ENCODE measurements around the gene EPSTI1. TPM values are rescaled to one million over a fixed set of nuclear protein-coding genes. Genes with fewer than 3 reads are reported as not detected.

EPSTI1 gene
- total RNA-seq, 2 experiments from 2014 or later: 30.7 to 32.0 TPM

DNA sequence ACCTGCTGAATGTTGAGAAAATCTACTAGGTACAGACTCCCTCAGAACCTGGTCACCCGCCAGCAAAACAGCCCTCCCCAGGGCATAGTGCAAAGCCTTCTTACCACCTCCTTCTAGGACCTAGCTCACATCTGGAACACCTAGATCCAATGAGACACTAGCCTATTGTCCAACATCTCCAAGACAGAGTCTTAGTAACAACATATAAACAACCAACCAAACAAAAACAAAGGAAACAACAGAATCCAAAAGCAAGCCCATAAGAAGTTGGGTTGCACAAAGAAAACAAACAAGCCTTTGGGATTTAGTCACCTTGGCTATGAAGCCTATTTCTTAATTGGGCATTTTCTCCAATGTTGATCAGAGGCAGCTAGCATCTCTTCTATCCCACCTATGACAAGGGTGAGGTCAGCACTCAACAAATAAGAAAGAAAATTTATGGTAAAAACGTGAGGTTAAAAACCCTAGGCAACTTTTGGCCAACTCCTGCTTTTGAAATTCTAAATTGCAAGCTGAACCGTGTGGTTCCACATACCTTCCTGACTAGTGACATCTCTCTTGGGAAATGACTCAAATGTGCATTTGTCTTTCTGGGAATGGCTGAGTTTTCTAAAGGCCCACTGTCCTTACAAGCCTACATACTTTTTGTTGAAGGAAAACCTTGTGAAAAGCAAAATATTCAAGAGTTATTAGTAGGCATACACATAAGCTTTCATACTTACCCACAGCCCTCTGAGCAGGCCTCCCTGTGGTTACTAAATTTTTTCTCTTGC is 144.0 kb downstream of the EPSTI1 start:
- ATAC-seq (no peak), DNase-seq (no peak)
- Mint-ChIP-seq H3K4me3 (no peak overlapping the region), H3K27me3 (peaks cover 9% of the 10 kb centered on the region), H3K4me1 (no peaks in the 10 kb centered on the region), H3K9me3 (ENCODE audit: low read depth) (no peaks in the 10 kb centered on the region), H3K27ac (no peak overlapping the region), H3K36me3 (ENCODE audit: low read depth) (no peaks in the 10 kb centered on the region)
- intact Hi-C loops (cut with DNase I, micrococcal nuclease): no loop called here
- CTCF ChIA-PET: interaction anchor here (0.8 to 1.0 kb wide), 2 partner anchors 185 to 299 kb away, joined by 3 read pairs; no protein-coding TSS in a partner anchor
- POLR2A ChIA-PET: no interaction called here

- ChIA-PET POLR2A (no interaction called here), CTCF (interaction anchor here (0.7 to 1.4 kb wide), 2 partner anchors 8 to 74 kb away, joined by 3 to 5 read pairs; no protein-coding TSS in a partner anchor)
- Mint-ChIP-seq H3K27me3 (peaks cover 6% of the 10 kb centered on the region), H3K36me3 (ENCODE audit: low read depth) (no peaks in the 10 kb centered on the region), H3K27ac (no peak overlapping the region), H3K9me3 (ENCODE audit: low read depth) (no peaks in the 10 kb centered on the region), H3K4me1 (peaks cover 11% of the 10 kb centered on the region), H3K4me3 (no peak overlapping the region)
- no peak for ATAC-seq
- DNase-seq: no peak
- intact Hi-C loops (cut with DNase I, micrococcal nuclease): no loop called here
These were observed 154.9 kb downstream of the EPSTI1 start for GRCh38 chr13:42836930-42837690.

Other genes with a start within 250 kb of the EPSTI1 start
- not detected for gene FAM216B, start 210.7 kb downstream of the EPSTI1 start, total RNA-seq
- gene DNAJC15, start 31.3 kb upstream of the EPSTI1 start, total RNA-seq: 10 to 100 TPM; 13.0 to 20.8 TPM